Testis (tissue), 2 donors: Measurements from ENCODE around the gene GALE.

ENCODE experiments used
- POLR2A ChIP-seq: fragments of 450-650 bp; IDR thresholded peaks from one replicate; pipeline ENCODE4 v1.6.1; 2017; ENCODE audit warnings: antibody characterized with exemption, mild to moderate bottlenecking, moderate library complexity
- TF ChIP-seq, protein P1 (sequence below), 3 experiments: fragments of 450-650 bp in 2 of 3; fragments of 200-600 bp in 1 of 3; sonication (generic) in 1 of 3; IDR thresholded peaks; one replicate each; pipeline ENCODE4 v1.5.1; 2016 to 2019; ENCODE audit warnings: antibody characterized with exemption in 3 of 3, mild to moderate bottlenecking in 2 of 3, moderate library complexity in 1 of 3

DNA sequence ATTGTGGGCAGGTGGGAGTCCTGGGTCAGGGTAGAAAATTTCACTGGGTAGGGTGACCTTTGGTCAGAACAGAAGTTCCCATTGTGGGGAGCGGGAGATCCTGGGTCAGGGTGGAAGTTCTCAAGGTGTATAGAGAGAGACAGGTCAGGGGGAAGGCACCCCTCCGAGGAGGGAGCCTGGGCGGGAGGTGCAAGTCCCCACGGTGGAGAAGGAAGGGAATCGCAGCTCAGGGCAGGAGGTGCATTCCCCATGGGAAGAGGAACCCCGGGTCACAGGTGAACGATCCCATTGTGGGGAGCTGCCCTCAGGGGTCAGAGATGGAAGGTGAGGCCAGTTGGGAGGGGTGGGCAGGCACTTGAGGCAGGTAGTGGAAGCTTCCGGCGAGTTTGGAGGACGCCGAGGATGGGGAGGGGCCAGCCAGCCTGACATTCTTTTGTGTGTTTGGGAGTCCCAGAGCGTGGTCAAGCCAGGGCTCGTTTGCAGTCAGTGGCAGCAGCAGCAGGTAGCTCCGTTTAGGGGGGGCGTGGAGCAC is 9.0 kb downstream of the GALE start:
- TF ChIP-seq, protein P1, sequence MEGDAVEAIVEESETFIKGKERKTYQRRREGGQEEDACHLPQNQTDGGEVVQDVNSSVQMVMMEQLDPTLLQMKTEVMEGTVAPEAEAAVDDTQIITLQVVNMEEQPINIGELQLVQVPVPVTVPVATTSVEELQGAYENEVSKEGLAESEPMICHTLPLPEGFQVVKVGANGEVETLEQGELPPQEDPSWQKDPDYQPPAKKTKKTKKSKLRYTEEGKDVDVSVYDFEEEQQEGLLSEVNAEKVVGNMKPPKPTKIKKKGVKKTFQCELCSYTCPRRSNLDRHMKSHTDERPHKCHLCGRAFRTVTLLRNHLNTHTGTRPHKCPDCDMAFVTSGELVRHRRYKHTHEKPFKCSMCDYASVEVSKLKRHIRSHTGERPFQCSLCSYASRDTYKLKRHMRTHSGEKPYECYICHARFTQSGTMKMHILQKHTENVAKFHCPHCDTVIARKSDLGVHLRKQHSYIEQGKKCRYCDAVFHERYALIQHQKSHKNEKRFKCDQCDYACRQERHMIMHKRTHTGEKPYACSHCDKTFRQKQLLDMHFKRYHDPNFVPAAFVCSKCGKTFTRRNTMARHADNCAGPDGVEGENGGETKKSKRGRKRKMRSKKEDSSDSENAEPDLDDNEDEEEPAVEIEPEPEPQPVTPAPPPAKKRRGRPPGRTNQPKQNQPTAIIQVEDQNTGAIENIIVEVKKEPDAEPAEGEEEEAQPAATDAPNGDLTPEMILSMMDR (IDR thresholded peaks at IDR 0.05), result no peak
- TF ChIP-seq POLR2A, result no peak
